Measurements from ENCODE around the gene ADGRF4.

The ADGRF4 gene

DNA sequence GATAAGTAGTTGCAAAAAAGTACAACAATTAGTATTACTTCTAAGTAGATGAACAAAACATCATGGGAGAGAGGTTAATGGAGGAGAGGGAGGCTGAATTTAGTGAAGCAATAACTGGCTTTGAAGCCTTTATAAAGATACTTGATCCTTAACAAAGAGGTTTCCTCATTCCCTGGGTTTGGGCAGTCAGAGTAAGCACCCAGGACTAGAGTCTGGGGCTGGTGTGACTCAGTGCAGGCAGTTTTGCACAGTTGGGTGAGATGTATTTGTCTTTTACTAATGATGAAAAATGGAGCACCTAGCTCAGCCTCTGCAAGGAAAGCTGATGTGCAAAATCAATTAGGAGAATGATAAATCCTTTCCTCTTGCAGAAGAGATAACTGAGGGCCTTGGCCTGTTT, 71.6 kb downstream of the ADGRF4 start:
- TF ChIP-seq TAF1 (IDR thresholded peaks at IDR 0.05; ENCODE audit: borderline replicate concordance, insufficient read depth, low read length) (no peak), FOXP2 (optimal IDR thresholded peaks at IDR 0.05; ENCODE audit: borderline replicate concordance, extremely low read depth, extremely low read length, insufficient read depth) (no peak), POLR2AphosphoS5 (IDR thresholded peaks at IDR 0.05; ENCODE audit: low read depth, low read length) (no peak)
- TF ChIP-seq, protein P1, sequence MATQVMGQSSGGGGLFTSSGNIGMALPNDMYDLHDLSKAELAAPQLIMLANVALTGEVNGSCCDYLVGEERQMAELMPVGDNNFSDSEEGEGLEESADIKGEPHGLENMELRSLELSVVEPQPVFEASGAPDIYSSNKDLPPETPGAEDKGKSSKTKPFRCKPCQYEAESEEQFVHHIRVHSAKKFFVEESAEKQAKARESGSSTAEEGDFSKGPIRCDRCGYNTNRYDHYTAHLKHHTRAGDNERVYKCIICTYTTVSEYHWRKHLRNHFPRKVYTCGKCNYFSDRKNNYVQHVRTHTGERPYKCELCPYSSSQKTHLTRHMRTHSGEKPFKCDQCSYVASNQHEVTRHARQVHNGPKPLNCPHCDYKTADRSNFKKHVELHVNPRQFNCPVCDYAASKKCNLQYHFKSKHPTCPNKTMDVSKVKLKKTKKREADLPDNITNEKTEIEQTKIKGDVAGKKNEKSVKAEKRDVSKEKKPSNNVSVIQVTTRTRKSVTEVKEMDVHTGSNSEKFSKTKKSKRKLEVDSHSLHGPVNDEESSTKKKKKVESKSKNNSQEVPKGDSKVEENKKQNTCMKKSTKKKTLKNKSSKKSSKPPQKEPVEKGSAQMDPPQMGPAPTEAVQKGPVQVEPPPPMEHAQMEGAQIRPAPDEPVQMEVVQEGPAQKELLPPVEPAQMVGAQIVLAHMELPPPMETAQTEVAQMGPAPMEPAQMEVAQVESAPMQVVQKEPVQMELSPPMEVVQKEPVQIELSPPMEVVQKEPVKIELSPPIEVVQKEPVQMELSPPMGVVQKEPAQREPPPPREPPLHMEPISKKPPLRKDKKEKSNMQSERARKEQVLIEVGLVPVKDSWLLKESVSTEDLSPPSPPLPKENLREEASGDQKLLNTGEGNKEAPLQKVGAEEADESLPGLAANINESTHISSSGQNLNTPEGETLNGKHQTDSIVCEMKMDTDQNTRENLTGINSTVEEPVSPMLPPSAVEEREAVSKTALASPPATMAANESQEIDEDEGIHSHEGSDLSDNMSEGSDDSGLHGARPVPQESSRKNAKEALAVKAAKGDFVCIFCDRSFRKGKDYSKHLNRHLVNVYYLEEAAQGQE (IDR thresholded peaks at IDR 0.05; ENCODE audit: insufficient read depth in 1 of 2, low read depth in 2 of 2, low read length in 2 of 2): no peak
